Endothelial cell of umbilical vein (primary cell): ENCODE results near the gene CTNS. TPM values are rescaled to one million over a fixed set of nuclear protein-coding genes. Genes with fewer than 3 reads are reported as not detected.

Experiments
- BruUV-seq: library from RNA; stranded (reverse); fragments of 400-500 nt; replicated peaks from 2 replicates; lab custom pipeline; 2021; lab: Mats Ljungman, UMichigan
- CTCF ChIA-PET: fragments of 300-600, 350-600 bp; sonication (Branson Sonifier 250); formaldehyde crosslinking; loops from one replicate; lab custom pipeline; 2021; ENCODE audit warnings: antibody characterized with exemption, inconsistent platforms; lab: Charles Lee
- POLR2A ChIA-PET: fragments of 300-600, 350-600 bp; sonication (Branson Sonifier 250); formaldehyde crosslinking; loops from one replicate; lab custom pipeline; 2021; ENCODE audit warnings: antibody characterized with exemption, inconsistent platforms; lab: Charles Lee
- DNase-seq: peaks from one replicate; pipeline ENCODE4 v3.0.0-alpha.2; 2011; ENCODE audit warnings: low read depth, low spot score
- FAIRE-seq: peaks from 2 replicates; lab custom pipeline; 2011; peaks lifted over from hg19 to GRCh38; lab: Jason Lieb, UNC
- H2AFZ ChIP-seq: 2 replicates; pipeline ENCODE4 v1.6.0; 2012; ENCODE audit warnings: low read depth, low read length, control low read depth, inconsistent platforms
- H3K27ac ChIP-seq: 2 replicates; pipeline ENCODE4 v1.5.1; 2011; ENCODE audit warnings: low read depth, mild to moderate bottlenecking, control low read depth, low read length, moderate library complexity; ENCODE audit not compliant: insufficient read depth
- H3K27me3 ChIP-seq, 2 experiments: 2 replicates each; pipeline versions ENCODE4 v1.6.0 to v1.6.1; 2011; ENCODE audit warnings: low read length in 2 of 2, mixed read lengths in 1 of 2; ENCODE audit not compliant: control insufficient read depth in 2 of 2, insufficient read depth in 2 of 2
- H3K36me3 ChIP-seq, 2 experiments: 2 replicates in 1 of 2; 3 replicates in 1 of 2; pipeline ENCODE4 v1.5.1; 2011; ENCODE audit warnings: low read length in 2 of 2, mild to moderate bottlenecking in 1 of 2, moderate library complexity in 1 of 2; ENCODE audit not compliant: control insufficient read depth in 2 of 2, insufficient read depth in 2 of 2; ENCODE audit errors: extremely low read depth in 1 of 2
- H3K4me1 ChIP-seq: 3 replicates; pipeline ENCODE4 v1.5.1; 2011; ENCODE audit warnings: mild to moderate bottlenecking, low read length; ENCODE audit not compliant: control insufficient read depth, insufficient read depth; ENCODE audit errors: extremely low read depth
- H3K4me2 ChIP-seq: 2 replicates; pipeline ENCODE4 v1.6.1; 2011; ENCODE audit warnings: low read length, control low read depth, mixed read lengths; ENCODE audit not compliant: insufficient read depth
- H3K4me3 ChIP-seq, 3 experiments: fragments of 200-600 bp in 1 of 3; sonication (generic), shearing (Covaris generic) in 1 of 3; replicated peaks in 1 of 3; 2 replicates each; pipeline ENCODE4 v1.5.1; 2011 to 2016; ENCODE audit warnings: control low read depth in 3 of 3, low read length in 3 of 3, mild to moderate bottlenecking in 2 of 3, inconsistent platforms in 1 of 3, low read depth in 1 of 3, moderate library complexity in 1 of 3; ENCODE audit not compliant: insufficient read depth in 1 of 3
- H3K79me2 ChIP-seq: 2 replicates; pipeline ENCODE4 v1.6.0; 2012; ENCODE audit warnings: low read length, inconsistent platforms; ENCODE audit not compliant: control insufficient read depth, insufficient read depth
- H3K9ac ChIP-seq: replicated peaks from 2 replicates; pipeline ENCODE3; 2011; ENCODE audit warnings: low read length, control low read depth; ENCODE audit not compliant: insufficient read depth; ENCODE audit errors: extremely low read depth
- H3K9me1 ChIP-seq: replicated peaks from 3 replicates; pipeline ENCODE4 v1.6.0; 2011; ENCODE audit warnings: mild to moderate bottlenecking, low read length; ENCODE audit not compliant: control insufficient read depth, insufficient read depth; ENCODE audit errors: extremely low read depth
- H3K9me3 ChIP-seq: replicated peaks from 2 replicates; pipeline ENCODE4 v1.5.1; 2012; ENCODE audit warnings: low read length, inconsistent platforms; ENCODE audit not compliant: control insufficient read depth, insufficient read depth
- H4K20me1 ChIP-seq: replicated peaks from 2 replicates; pipeline ENCODE3; 2011; ENCODE audit warnings: mild to moderate bottlenecking, low read length; ENCODE audit not compliant: control insufficient read depth, insufficient read depth; ENCODE audit errors: extremely low read depth
- EZH2 ChIP-seq: IDR thresholded peaks from 2 replicates; pipeline ENCODE4 v1.6.1; 2012; ENCODE audit warnings: borderline replicate concordance, low read depth, mild to moderate bottlenecking, moderate library complexity, low read length, inconsistent platforms; ENCODE audit not compliant: severe bottlenecking
- FOS ChIP-seq: IDR thresholded peaks from 2 replicates; pipeline ENCODE4 v1.6.1; 2011; ENCODE audit warnings: mild to moderate bottlenecking, low read length, moderate library complexity, borderline replicate concordance; ENCODE audit not compliant: insufficient read depth
- GATA2 ChIP-seq: IDR thresholded peaks from 2 replicates; pipeline ENCODE4 v1.7.0; 2011; ENCODE audit warnings: low read depth, mild to moderate bottlenecking, moderate library complexity, mixed read lengths, low read length; ENCODE audit not compliant: insufficient read length, insufficient read depth
- JUN ChIP-seq: IDR thresholded peaks from 2 replicates; pipeline ENCODE4 v1.6.1; 2011; ENCODE audit warnings: borderline replicate concordance, low read depth; ENCODE audit not compliant: insufficient read length, insufficient read depth
- MYC ChIP-seq: IDR thresholded peaks from one replicate; pipeline ENCODE4 v1.6.1; 2011; ENCODE audit warnings: mild to moderate bottlenecking, low read depth, low read length
- POLR2A ChIP-seq: IDR thresholded peaks from 2 replicates; pipeline ENCODE4 v1.6.1; 2012; ENCODE audit warnings: low read depth, mild to moderate bottlenecking, control low read depth, low read length
- POLR2AphosphoS5 ChIP-seq: IDR thresholded peaks from 2 replicates; pipeline ENCODE4 v1.6.1; 2012; ENCODE audit warnings: low read depth, mild to moderate bottlenecking, control low read depth, low read length, moderate library complexity; ENCODE audit not compliant: insufficient read depth
- dilution Hi-C: fragments of 300-500 bp; cut with MboI; formaldehyde crosslinking; loops from one replicate; pipeline ENCODE4 v1.15.0; 2019; ENCODE audit warnings: low sequenced_read_pairs; ENCODE audit not compliant: extremely low pct_ligation_motif_present
- intact Hi-C: fragments of 100-400 bp; cut with micrococcal nuclease; formaldehyde crosslinking; loops from one replicate; pipeline ENCODE4 v1.10.0; 2022
- polyA plus RNA-seq, 4 experiments: library from polyadenylated mRNA; depleted of rRNA in 3 of 4; stranded (reverse) in 3 of 4; unstranded in 1 of 4; fragments of >200 nt; gene quantifications; 2 replicates each; pipeline versions ENCODE4 v1.2.1 to v1.2.3, GENCODE V29; 2011 to 2012; ENCODE audit warnings: missing spikeins in 1 of 4
- total RNA-seq: library from RNA; stranded (reverse); gene quantifications from 2 replicates; pipeline ENCODE4 v1.2.3, GENCODE V29; 2021
- TF ChIP-seq, protein P1 (sequence below): IDR thresholded peaks from 2 replicates; pipeline ENCODE4 v1.6.1; 2011; ENCODE audit not compliant: insufficient read depth, insufficient read length
- TF ChIP-seq, protein P2 (sequence below), 2 donors: IDR thresholded peaks; 1 replicate in 1 of 2; 2 replicates in 1 of 2; pipeline ENCODE4 v1.5.1; 2011; ENCODE audit warnings: low read length in 2 of 2, mild to moderate bottlenecking in 2 of 2, moderate library complexity in 2 of 2, control low read depth in 1 of 2, inconsistent platforms in 1 of 2, low read depth in 1 of 2; ENCODE audit not compliant: insufficient read depth in 1 of 2; ENCODE audit errors: extremely low read depth in 1 of 2

The CTNS gene
- total and polyA plus RNA-seq, 2 donors (not counting 3 experiments of a cell fraction or from before 2014, with no cell fraction given): 17.9 to 25.9 TPM

DNA sequence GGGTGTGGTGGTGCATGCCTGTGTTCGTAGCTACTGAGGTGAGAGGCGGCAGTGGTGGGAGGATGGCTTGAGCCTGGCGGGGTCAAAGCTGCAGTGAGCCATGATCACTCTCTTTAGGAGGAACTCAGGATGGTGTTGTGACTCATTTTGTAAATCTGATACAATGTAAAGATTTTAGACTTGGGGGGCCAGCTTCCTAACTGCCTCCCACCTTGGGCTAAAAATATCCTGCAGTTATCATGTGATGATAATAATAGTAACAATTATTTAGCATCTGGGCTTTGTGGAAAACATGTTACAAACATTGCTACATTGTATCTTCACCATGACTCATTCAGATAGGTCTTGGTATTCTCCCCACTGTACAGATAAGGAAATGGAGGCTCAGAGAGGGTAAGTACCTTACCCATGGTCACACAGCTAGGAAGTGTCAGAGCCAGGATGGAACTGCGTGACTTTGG lies 7.4 kb downstream of the CTNS start:
- FAIRE-seq: no peak
- Histone ChIP-seq H3K36me3 (peaks cover 2 to 6% of the 10 kb centered on the region in 2 experiments), H2AFZ (no peak overlapping the region), H3K27me3 (no peaks in the 10 kb centered on the region), H4K20me1 (no peaks in the 10 kb centered on the region), H3K4me2 (no peak overlapping the region), H3K27ac (no peak overlapping the region), H3K79me2 (no peaks in the 10 kb centered on the region), H3K9ac (no peak overlapping the region), H3K9me1 (no peaks in the 10 kb centered on the region), H3K9me3 (no peaks in the 10 kb centered on the region), H3K4me3 (no peak overlapping the region), H3K4me1 (peaks cover 6% of the 10 kb centered on the region)
- dilution Hi-C loops (no loop called here), intact Hi-C loops (no loop called here)
- DNase-seq: no peak
- POLR2A ChIA-PET: interaction anchor here (0.5 kb wide), 1 partner anchor 302 kb away, joined by 3 read pairs; no protein-coding TSS in a partner anchor
- no TSS peak for BruUV-seq
- TF ChIP-seq, protein P1, sequence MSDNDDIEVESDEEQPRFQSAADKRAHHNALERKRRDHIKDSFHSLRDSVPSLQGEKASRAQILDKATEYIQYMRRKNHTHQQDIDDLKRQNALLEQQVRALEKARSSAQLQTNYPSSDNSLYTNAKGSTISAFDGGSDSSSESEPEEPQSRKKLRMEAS: no peak
- no peak for TF ChIP-seq JUN
- no peak for TF ChIP-seq EZH2
- no peak for TF ChIP-seq FOS
- TF ChIP-seq MYC: no peak
- no peak for TF ChIP-seq POLR2A
- no peak for TF ChIP-seq POLR2AphosphoS5
- no peak for TF ChIP-seq GATA2
- TF ChIP-seq, protein P2, sequence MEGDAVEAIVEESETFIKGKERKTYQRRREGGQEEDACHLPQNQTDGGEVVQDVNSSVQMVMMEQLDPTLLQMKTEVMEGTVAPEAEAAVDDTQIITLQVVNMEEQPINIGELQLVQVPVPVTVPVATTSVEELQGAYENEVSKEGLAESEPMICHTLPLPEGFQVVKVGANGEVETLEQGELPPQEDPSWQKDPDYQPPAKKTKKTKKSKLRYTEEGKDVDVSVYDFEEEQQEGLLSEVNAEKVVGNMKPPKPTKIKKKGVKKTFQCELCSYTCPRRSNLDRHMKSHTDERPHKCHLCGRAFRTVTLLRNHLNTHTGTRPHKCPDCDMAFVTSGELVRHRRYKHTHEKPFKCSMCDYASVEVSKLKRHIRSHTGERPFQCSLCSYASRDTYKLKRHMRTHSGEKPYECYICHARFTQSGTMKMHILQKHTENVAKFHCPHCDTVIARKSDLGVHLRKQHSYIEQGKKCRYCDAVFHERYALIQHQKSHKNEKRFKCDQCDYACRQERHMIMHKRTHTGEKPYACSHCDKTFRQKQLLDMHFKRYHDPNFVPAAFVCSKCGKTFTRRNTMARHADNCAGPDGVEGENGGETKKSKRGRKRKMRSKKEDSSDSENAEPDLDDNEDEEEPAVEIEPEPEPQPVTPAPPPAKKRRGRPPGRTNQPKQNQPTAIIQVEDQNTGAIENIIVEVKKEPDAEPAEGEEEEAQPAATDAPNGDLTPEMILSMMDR (IDR thresholded peaks at IDR 0.05; ENCODE audit: extremely low read depth in 1 of 2, insufficient read depth in 1 of 2, low read depth in 1 of 2, low read length in 2 of 2): no peak
- CTCF ChIA-PET: interaction anchor here (7.4 kb wide), 1 partner anchor 595 kb away, joined by 76 read pairs; no protein-coding TSS in a partner anchor
